Brain pericyte (primary cell): ENCODE data around the gene THBS2.
A peak's percentile ranks its signal among the peaks of the same experiment; 100 is the strongest.
"Not testable (repeated sequence)": the region's sequence is repeated elsewhere in the genome, so short reads cannot be mapped to it uniquely, and the experiment has no call there.

Source experiments
- DNase-seq: peaks from one replicate; pipeline ENCODE4 v3.0.0-alpha.2; 2012; ENCODE audit warnings: low read depth, low spot score

Gene THBS2

DNA sequence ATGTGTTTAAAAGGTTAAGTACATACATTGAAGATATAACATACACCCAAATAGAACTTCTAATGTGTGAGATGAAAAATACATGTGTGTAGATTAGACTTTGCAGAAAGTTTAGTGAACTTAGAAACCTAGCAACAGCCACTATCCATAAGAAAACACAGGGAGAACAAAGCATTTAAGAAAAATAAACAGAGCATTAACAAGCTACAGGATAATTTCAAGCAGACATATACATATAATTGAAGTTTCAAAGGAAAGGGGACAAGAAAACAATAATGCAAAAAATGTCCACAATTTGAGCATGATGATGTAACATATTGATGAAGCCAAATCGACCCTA lies 18.2 kb upstream of the THBS2 start:
- DNase-seq: no peak

DNA sequence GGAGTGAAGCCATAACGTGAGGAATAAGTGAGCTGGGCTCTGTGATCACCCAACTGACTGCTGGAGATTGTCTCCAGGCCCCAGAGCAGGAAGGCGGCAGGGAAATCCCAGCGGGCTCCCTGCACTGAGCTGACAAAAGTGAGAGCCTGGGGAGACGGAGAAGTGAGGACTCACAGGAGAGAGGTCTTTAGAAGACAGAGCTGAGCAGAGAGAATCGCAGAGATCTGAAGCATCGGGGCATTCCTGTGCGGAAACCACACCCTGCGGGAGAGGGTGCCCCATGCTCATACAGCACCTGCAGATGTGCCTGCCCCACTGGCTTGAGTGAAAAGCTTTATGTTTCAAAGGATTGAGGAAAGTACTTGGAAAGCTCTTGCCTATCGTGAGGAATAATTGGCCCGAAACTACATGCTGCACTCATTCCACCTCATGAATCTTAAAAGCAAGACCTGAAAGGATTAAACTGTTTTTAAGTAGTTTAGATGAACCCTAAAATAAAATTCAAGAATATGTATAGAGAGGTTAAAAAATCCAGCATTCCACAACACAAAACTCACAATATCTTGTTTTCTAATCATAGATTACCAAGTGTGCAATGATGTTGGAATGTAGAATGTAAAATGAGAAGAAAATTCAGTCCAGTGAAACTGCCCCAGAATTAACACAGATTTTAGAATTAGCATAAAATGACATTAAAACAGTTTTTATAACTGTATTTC lies 17.7 kb upstream of the THBS2 start:
- no peak for DNase-seq

DNA sequence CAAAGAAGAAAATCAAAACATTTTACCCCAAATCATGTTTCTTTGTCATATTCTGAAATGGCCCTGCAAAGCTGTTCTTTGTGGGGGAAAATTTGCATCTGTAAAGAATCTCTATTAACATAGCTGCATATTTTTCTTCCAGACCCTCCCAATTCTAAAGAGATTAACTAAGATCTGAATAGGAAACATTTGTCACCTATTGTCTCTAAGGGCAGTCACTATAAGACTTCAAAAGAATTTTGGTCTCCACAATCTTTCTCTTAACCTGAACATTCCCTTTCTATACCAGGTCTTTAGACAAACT lies 16.4 kb upstream of the THBS2 start:
- not testable (repeated sequence) for DNase-seq

DNA sequence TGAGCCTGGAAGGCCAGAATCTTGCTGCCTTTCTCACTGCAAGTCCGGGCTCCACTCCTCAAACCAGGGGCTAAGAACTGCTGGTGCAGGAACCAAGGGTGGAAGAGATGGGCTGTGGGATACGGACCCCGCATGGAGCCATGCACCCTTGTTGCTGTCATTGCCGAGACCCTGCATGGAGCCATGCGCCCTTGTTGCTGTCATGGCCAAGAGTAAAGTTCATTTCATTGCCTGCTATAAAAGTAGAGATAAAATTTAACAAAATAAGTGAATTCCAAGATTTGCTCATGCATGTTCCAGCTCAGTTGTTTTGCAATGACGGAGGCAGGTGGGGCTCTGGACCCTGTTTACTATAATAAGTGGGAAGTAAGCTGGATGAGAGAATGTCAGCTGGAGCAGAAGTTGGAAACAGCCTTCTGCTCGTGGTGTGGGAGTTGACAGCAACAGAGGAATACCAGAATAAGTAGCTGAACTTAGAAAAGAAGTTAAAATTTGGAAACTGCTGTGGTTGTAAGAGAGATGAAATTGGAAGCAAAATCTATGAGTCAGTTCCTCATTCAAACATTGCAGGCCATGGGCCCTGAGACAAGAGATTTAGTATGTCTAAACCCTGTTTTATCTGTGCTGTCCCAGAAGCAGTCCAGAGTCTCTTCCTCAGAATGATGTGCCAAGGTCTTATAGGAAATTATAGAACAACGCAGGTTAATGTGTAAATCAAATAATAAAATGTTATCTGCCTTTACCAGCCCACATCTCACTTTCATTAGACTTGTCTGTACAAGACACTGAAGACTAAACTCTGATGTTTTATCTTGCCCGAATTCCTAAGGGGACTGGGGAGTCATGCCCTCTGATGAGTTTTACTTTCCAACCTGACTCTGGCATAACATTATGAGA lies 15.8 kb upstream of the THBS2 start:
- no peak for DNase-seq

DNA sequence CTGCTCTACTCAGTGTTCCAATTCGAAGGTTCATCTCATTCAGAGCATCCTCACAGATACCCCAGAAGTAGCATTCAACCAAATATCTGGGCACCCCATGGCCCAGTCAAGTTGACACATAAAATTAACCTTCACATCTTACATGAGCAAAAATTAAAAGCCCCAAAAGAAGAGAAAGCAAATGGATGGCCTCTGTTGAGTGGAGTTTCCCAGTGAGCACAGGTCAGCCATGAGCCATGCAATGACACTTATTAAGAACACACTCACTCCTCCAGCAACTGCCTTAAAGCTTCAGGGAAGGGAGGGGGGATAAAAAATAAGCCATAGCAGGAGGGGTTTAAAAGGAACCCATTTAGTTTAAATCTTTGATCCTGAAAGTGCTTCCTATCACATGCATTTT lies 14.6 kb upstream of the THBS2 start:
- no peak for DNase-seq

DNA sequence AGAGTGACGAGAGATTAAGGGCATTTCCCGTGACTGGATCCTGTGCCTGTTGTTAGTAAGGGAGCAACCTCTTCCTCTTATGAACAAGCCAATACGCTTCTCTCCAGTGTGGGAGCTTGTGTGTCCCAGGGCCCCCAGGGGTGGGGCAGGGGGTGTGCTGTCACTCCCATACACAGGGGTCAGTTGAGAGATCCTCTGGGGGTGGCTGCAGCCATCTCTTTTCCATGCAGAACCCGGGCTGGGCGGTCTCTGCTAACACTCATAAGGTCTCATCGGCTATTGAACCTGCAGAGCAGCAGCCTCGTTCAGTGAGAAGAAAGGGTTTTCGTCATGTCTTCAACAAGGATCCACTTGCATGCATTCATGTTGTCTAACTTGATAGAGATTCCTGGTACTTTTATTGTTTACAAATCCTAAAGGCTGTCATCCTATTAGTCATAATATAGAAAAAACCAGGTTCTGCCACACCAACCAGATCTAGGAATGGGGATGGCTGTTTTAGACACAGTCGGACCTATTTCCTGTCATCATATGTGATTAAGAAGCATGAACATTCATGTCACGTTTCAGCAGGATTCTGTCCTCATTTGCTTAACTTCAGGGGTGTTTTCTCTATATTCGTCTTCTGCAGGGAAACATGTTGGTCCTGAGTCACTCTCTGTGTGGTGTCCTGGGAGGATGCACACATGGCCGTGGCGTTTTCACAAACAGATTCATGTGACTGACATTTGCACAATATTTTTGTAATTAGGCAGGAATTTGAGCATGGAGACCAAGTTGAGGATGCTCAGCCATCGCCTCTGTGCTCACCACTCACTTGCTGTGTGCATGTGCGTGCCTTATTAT lies 13.3 kb upstream of the THBS2 start:
- DNase-seq: no peak

DNA sequence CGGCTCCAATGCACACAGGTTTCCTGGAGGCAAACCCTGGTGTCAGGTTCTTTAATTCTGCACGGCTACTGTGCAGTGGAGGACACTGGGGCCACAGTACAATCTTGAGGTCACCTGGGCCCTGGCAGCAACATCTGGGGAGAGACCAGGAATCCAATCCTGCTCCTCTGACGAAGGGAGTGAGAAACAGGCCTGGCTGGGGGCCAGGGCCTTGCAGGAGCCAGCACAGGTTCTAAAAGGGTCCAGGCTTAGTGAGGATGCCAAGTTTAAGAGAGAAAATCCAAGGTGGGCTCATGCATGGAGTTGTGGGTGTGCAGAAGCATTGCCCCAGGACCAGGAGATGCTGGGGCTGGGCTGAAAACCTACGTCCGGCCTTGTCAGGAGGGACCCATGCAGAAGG lies 12.6 kb upstream of the THBS2 start:
- DNase-seq: no peak

DNA sequence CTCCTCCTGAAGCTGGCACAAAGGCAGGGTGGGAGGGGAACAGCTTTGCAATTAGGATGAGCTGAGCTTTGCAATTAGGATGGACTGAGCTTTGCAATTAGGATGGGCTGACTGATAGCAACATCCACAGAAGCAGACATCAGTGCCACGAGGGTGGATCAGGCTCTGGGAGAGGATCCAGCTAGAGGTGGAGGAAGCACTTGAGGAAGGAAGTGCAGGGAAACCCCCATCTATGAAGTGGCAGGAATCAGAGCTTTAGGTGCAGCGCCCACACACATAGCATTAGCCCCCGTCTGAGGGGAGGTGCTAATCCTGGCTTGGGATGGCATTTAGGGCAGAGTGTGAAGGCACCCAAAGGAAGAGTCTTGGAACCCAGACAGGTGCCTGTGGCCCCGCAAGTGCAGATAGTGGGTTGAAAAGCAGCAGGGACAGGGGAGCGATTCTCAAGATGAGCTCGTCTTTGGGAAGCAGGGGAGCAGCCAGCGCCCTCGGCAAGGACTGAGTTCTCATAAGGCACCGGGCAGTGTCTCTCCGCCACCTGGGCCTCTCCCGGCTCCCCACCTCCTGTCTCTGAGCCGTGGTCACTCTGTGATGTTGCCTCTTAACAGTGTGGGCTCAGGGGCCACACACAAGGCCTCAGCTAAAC lies 12.0 kb upstream of the THBS2 start:
- DNase-seq: no peak

DNA sequence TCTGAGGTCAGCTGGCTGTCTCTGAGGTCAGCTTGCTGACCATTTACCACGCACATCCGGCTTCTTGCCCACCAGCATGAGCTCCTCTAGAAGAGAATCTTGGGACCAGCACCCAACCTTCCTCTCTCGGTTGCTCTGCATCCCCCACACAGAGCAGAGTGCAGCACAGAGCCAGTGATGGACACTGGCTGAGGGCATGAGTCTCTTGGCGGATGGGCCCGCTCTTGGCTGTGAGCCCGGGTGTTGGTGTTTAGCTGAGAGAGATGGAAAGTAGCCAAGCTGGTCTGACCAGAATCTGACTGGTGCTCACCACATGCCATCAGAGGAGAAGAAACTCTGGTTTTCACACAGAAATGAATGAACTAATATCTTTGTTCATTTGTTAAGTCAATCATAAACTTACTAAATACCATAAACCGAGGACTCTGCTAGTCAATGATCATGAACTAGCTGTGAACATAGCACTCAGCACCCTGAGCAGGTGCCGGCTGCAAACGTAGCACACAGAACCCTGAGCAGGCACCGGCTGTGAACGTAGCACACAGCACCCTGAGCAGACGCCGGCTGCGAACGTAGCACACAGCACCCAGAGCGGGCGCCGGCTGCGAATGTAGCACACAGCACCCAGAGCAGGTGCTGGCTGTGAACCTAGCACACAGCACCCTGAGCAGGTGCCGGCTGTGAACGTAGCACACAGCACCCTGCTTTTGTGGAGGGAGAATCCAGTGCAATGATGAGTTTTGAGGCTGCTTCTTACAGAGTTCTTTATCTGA lies 10.4 kb upstream of the THBS2 start:
- DNase-seq: peak; percentile 52

DNA sequence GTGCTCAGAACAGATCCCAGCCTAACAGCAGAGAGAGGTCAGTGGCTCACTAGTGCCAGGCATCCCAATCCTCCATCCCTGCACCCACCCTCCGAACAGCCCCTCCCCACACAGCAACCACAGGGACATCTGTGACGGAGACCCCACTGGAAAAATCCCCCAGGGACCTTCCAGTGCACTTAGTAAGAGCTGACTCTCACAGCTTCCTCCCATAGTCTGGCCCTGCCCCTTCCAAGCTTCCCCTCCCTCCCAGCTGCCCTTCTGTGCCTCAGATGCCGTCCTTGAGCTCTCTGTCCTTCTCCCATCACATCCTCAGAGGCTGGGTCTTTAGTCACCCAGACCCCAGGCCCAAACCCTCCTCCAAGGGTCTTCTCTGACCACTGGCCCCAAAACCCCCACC lies 9.7 kb upstream of the THBS2 start:
- DNase-seq: no peak

DNA sequence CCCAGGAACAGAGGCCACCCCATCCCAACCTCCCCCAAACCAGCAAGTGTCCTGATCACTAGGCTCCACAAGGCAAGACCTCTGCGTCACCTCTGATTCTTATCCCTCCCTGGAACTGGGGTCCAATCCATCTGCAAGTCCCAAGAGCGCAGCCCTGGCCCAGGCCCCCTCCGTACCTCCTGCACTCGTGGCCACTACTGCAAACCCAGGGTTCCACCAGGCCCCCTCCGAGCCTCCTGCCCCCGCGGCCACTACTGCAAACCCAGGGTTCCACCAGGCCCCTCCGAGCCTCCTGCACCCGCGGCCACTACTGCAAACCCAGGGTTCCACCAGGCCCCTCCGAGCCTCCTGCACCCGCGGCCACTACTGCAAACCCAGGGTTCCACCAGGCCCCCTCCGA lies 9.0 kb upstream of the THBS2 start:
- DNase-seq: not testable (repeated sequence)

DNA sequence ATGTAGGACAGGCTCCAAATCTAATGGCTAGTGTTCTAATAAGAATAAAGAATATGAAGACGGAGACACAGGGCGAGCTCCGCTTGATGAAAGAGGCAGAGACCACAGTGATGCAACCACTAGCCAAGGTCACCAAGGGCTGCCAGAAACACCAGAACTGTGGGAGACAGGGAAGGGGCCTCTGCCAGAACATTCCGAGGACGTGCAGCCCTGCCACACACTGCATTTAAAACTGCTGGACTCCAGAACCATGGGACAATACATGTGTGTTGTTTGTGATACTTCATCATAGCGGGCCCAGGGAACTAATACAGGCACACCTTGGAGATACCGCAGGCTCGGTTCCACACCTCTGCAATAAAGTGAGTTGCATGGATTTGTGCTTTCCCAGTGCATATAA lies 2.9 kb upstream of the THBS2 start:
- DNase-seq: no peak

DNA sequence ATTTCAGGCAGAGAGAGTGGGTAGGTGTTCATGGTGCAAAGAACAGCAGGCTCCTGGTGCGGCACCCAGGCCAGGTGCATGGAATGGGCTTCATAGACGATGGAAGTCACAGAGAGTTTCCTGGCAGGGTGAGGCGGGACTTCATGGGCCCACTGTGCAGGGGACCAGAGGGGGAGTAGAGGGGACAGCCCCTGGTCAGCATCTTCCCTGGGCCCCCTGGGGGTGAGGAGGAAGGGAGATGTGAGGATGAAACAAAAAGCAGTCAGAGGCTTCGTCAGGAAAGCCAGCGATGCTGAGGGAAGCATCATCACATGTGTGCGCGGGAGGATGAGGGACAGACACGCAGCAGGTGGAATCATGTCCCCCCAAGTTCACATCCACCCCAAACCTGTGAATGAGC lies 2.4 kb upstream of the THBS2 start:
- no peak for DNase-seq

DNA sequence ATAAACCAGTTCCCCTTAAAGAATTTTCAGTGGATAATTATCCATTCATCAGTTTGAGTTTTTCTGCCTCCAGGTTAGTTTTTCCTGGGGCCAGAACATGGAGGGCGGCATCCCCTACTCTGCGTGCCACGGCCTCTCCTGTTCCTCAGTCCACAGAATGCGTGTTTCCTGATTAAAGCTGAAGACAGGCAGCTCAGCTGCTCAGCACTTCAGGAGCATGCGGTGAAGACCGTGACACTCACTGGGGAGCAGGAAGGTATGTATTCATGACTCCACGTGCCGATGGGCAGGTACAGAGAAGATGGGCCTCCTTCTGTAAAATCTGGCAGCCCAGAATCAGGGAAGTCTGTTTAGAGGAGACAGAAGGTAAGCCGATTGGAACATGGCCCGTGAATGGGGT lies 2.0 kb upstream of the THBS2 start:
- DNase-seq: no peak

DNA sequence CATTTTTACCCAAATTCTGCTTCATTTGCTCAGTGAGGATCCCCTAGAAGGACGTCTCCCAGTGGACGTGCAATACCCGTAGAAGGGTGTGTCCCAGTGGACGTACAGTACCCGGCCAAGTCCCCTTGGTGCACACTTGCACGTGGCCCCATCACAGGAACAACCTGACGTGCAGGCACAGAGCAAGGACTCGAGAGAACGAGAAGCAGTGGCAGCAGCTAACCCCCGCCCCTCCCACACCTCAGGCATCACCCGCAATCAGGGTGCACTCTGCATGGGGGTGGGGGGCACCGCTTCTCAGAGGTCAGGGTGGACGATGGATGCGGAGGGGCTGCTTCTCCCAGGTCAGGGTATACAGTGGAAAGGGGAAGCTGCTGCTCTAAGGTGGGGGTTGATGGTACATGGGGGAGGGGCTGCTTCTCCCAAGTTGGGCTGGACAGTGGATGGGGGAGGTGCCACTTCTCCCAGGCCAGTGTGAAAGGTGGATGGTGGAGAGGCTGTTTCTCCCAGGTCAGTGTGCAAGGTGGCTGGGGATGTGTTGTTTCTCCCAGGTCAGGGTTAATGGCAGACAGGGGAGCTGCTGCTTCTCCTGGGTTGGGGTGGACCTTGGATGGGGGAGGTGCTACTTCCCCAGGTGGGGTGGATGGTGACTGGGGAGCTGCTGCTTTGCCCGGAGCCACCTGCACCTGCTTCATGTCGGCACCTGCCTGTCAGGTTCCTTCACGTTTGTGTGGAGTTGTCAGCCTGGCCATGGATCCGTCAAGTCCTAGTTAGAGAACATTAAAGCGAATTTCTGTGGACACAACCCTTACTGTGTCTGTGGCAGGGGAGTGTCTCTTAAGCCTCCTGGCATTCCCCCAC lies 1.0 kb upstream of the THBS2 start:
- no peak for DNase-seq

DNA sequence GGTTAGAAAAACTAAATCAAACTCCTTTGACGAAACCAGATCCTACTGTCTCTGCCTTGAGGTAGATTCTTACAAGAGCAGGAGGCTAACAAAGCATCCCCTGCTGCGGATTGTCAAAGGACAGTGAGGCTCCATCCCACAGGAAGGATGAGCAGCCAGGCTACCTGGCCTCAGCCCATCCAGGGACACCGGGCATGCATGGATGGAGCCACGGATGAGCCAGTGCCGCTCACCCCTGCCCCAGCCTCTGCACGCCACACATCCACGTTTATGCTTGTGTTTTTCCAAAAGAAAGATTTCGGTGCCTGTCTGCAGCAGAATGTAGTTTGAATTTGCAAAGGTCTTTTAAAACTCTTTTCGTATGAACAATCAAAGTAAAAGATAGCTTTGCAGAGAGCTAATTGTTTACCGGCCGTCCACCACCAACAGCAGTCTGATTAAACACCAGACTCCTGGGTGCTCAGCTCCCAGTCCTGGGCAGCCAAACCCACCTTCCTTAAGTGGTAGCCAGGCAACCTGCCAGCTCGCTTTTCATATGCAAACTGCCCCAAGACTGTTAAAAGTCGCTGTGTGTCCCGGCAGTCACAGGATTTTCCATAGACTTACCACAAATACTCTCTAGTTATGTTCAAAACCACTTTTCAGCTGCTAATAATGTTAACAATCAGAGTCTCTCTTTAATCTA lies 999 bp downstream of the THBS2 start:
- no peak for DNase-seq

DNA sequence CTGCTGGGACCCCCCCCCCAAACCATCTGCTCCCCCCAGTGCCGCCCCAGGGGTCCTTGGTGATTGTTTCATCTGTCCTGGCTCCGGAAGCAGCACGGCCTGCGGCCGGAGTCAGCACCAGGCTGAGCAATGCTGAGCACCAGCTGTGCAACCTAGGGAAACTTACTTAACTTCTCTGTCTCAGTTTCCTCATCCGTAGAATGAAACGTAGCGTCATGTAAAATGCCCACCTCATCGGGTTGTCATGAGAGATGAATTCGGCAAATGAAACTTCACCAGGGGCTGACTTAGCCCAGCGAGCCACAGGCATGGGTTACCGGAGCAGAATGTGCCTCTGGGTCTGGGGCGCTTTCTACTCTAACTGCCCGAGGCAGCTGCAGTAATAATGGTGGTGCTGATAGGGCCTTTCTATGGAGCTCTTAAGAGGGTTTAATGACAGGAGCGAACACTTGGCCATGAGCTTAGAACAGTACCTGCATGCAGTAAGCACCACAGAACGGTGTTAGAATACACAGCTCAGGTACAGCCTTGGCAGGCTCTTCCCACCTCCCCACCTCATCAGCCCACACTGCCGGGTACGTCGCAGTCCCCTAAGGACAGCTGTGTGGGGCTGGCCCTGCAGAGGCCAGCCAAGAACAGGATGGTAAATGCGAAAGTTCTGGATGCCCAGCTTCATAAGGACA lies 1.7 kb downstream of the THBS2 start:
- DNase-seq: no peak

DNA sequence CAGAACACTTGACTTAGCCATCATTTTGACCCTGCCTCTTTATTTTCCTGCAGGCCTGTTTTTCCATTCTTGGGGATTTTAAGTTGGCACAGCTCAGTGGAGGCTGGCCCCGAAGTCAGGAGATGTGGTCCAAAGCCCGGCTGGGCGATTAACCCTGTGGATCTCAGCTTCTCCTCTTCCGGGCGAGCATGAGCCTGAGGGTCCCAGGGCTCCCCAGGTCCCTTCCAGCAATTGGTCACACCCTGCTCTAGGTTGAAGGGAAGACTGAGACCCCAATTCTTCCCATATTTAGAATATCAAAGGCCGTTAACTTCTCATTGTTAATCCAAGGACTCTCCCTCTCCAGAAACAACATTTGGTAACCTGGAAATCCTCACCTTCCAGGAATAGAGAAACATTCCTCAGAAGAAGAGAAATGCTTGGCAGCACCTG lies 2.3 kb downstream of the THBS2 start:
- DNase-seq: no peak

DNA sequence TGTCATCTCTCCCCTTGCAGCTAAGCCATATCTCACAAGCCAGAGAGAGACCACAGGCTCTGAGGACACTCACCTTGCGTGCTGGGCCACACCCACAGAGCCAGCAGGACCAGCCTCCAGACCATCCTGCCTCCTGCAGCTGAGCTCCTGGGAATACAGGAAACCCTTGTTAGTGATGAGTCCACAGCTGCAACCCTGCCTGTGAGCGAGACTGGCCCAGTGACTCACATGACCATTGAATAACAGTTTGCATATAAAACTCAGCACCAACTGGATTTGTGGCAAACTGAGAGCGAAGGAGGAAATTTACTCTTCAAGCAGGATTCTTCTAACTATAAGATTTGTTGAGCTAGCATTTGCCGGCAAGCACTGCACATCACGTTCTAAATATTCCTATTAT lies 3.0 kb downstream of the THBS2 start:
- peak; percentile 41 for DNase-seq
